ENCODE data around the gene TTC9B. TPM values are rescaled to one million over a fixed set of nuclear protein-coding genes. Genes with fewer than 3 reads are reported as not detected.
A peak's percentile ranks its signal among the peaks of the same experiment; 100 is the strongest.

Gene TTC9B
- total RNA-seq, 1 donor from 2014 or later, result not detected

DNA sequence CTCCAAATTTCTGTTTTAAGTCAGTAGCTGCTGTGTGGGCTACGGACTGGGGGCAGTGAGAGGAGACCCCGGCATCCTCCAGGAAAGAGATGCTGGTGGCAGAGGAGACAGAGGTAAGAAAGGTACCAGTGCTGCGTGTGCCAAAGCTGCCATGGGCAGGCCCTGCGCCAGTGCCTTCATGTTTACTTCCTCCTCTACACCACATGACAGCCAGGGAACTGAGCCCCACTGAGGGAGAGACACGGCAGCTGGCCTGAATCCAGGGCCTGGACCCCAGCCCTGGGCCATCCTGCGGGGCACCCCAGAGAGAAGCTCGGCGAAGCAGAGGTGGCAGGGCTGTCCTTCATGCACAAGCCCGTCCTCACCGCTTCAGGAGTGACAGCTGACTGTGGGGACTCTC is 31.0 kb upstream of the TTC9B start:
- DNase-seq (ENCODE audit: low read depth in 2 of 2), result no peak

DNA sequence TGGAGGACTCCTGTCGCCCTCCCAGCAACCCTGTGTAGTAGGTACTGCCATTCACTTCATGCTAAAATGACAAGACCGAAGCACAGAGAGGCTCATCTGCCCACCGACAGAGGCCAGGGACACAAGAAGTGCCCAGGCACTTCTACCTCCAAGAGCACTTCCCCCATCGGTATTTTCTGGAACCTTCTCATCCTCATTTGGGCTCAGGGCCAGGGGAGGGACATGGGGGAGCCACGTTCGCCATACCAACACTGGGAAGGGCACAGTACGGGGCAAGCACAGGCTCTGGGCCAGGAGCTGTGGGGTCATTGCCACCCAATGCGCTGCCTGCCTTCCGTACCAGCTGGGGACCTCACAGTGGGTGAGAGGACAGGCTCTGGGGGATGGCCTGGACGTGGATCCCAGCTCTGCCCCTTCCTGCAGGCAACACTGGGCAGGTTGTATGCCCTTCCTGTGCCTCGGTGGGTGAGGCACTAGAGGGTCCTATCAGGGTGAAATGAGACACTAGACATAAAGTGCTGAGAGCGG is 29.6 kb upstream of the TTC9B start:
- DNase-seq (ENCODE audit: low read depth in 2 of 2), result no peak

DNA sequence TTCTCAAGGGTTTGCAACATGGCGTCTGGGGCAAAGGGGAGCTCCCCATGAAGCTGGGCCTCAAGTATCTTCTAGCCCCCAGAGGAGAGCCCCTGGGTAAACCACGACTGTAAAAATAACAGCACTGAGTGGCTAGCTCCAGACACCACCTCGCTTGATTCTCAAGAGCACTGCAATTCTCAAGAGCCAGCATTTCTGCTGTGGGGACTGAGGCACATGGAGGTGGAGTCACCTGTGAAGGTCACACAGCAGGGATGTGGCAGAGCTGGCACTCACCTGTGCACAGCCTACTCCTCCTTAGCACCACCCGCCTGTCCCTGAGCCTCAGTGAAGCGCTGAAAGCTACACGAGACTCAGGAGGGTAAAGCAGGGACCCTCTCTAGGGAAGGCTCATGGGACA is 29.0 kb upstream of the TTC9B start:
- no peak for DNase-seq (ENCODE audit: low read depth in 2 of 2)

DNA sequence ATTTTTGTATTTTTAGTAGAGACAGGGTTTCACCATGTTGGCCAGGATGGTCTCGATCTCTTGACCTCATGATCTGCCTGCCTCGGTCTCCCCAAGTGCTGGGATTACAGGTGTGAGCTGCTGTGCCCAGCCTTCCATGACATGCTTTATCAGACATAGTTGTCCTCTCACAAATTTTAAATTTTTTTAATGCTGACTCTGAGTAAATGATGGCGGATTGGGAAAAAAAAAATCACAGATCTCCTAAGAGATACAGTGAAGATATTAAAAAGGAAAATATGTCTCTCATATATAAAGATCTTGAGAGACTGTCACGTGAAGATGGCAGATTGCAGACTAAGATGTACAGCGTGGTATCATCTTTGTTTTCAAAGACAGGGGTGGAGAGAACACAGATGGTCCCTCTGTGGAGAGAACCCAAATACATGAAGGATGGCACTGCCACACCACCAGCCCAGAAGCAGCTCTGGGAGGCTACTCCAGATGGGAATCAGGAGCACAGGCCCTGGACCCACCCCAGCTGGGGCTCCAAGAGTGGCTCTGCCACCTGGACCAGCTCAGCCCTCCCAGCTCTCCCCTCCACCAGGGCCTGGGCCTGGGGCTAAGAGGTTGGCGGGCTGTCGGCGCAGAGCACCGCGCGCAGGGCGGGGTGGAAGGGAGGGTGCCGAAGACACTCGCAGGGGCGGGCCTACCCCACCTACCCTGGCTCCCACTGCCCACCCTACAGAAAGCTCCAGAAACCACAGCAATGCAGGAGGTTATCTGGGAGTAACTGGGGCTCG is 28.3 kb upstream of the TTC9B start:
- no peak for DNase-seq (ENCODE audit: low read depth in 2 of 2)

DNA sequence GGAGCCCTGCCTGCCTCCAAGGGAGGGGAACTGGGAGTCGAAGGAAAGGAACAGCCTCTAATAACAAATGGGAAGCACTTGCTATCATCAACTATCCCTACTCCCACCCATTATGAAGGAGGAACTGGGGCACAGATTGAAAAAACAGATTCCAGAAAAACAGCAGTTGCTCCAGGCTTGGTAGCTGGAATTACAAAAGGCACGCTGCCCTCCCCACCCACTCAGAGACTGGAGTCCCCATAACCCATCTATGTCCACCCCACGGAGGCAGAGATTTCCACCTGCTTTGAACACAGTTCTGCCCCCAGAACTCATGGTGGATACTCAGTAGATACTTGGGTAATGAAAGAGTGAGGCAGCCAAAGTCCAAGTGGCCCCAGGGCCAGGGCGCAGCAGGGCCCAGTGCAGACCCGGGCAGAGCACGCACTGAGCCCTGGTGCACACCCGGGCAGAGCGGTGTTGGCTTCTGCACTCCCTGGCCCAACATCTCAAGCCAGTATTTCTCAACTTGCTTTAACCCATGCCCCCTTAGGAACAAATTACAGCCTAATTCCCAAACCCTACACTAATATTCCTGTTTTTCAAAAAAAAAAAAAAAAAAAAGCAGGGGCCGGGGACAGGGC is 27.4 kb upstream of the TTC9B start:
- DNase-seq (ENCODE audit: low read depth in 2 of 2), result no peak

DNA sequence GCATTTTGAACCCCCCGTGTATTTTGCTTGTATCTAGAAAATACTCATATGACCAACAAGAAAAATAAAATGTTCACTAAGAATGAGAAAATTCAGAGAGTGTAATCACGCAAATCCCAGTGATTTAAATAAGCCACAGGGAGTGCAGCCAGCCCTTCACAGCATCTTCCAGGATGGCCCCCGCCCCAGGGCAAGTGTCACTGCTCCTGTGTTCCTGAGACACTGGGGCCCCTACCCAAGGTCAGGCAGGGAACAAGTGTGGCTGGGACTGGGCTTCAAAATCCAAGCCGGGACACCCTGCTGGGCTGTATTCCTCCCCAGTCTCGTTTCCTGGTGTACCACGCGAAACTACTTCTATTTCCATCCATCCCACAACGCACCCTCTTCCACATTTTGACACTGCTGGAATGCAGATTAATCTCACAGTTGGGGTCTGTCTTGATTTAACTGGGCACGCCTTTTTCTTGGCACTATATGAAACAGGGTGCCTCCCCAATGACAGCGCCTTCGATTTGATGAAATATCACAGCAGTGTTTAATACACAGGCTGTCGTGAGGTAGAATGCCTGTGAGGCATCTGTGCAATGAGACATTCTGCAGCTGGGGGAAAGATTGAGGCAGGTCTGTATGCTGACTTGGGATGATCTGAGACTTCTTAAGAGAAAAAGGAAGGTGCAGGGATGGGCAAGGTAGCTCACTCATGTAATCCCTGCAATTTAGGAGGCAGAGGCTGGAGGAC is 26.6 kb upstream of the TTC9B start:
- no peak for DNase-seq (ENCODE audit: low read depth in 2 of 2)

DNA sequence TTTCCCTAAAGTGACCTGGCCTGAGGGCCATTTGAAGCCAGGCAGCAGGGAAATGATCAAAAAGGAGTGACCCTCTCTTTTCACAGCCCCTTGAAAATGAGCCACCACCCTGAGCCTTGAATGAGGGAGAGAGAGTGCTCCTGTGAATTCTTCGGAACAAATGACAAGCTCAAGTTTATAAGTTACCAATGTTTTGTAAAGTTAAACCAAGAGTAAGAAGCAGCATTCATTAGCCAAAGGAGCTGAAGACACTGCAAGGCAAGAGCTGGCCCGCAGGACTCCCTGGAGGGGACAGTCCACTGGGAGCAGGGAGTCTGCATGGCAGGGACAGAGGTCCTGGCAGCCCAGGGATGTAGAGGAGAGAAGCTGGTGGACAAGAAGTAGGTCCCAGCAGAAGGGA is 25.0 kb upstream of the TTC9B start:
- DNase-seq (ENCODE audit: low read depth in 2 of 2), result no peak

DNA sequence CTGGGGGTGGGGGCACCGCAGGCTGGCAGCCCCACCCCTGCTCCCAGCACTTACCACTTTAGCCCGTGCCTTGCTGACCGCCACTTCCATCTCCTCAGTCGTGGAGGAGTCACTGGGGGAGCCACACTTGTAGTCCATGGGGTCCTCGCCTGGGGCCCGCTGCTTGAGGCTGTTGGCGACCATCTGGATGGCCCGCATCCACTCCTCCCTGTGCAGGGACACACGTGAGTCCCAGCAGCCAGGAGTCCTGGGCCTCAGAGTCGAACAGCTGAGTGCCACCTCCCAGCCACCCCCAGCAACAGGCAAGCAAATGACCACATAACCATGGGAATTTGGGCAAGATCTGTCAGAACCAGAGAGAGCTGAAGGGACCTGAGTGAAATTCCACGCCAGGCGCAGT is 24.3 kb upstream of the TTC9B start:
- DNase-seq (ENCODE audit: low read depth in 2 of 2), result no peak

DNA sequence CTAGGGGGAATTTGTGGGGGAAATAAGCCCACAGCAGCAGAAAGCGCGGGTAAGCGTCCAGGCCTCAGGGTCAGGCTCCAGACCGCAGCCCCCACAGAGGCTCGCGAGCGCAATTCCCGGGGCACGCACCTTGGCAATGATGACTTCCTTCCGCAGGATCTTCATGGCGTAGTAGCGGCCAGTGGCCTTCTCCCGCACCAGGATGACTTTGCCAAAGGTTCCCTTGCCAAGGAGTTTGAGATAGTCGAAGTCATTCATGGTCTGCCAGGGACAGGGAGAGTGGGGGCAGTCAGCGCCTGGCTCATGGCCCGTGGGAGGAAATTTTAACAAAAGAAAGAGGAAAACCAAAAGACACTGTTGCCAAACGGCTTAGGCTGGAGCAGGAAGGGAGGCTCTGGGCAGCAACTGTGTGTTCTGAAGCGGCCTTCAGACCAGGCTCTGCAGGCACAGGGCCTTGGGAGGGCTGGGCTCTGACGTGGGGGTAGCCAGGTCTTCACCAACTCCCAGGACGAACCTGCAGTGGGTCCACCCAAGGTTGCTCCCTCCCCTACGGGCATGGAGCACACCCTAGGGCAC is 23.7 kb upstream of the TTC9B start:
- DNase-seq (ENCODE audit: low read depth in 2 of 2), result peak; percentile 89 to 91

DNA sequence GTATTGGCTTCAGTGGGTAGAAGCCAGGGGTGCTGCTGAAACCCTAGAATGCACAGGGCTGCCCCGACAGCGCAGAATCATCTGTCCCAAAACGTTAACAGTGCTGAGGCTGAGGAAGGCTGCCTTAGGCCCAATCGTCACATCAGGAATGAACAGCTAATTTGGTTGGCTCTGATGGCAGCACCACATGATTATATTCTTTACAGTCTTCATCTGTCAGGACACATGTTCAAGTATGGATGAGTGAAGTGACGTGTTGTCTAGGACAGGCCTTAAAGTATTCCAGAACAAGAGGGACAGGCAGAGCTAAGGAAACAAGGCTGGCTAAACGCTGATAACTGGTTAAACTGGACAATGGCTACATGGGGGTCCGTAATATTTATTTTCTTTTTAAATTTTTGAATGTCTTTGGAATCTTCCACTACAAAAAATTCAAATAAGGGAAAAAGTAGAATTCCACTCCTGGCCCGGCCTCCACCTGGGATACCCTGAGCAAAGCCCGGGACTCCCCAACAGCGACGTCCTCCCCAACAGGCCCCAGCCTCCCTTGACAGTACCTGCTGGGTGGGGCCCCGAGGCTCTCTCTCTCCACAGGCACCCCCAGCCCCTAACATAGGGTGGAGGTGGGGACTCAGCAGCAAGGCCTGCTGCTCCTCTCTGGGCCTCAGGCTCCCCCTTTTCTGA is 23.1 kb upstream of the TTC9B start:
- no peak for DNase-seq (ENCODE audit: low read depth in 2 of 2)

DNA sequence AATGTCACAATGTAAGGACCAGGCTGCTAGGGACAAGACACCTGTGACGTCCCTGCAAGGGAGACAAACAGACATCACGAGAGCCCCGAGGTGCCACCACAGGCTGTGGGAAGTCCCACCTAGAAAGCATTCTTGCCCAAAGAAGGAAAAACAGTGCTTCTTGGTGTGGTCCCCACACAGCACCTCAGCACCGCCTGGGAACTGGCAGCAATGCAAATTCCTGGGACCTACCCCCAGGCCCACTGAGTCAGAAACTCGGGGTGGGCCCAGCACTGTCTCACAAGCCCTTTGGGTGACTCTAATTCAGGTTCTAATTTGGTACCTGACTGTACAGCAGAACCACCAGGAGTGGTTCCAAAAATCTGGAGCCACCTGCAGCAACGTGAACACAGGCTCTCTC is 22.1 kb upstream of the TTC9B start:
- no peak for DNase-seq (ENCODE audit: low read depth in 2 of 2)

DNA sequence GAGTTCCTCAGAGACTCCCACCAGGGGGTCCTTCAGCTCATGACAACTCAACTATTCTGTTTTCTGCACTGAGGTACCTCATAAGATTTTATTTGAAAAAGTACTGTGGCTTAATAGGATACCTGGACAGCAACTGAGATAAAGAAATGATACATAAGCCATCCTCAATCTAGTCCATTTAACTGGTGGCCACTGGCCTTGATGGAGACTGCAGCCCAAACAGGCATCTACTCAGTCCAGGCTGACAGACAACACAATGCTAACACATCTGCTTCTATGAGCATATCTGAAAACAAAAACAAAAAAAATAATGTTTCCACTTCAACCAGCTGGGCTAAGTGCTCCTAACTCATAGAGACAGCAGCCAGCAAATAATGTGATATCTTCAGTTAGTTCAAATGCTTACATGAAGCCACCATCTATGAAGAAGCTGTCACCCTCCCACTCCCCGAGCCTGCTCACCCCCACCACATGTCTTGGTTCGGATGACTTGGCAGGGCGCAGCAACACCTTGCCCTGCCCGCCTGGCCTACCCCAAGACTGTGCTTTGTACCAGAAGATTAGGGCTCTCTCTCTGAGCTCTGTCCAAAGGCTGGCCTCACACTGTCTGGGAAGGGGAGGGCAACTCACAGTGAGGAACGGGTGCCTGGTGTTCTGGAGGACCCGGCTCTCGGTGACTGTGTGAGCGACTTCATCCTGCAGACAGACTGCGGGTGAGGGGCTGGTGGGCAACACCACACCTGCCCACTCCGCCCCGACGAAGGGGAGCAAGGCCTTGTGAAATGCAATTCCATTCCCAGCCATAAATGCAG is 21.4 kb upstream of the TTC9B start:
- no peak for DNase-seq (ENCODE audit: low read depth in 2 of 2)

DNA sequence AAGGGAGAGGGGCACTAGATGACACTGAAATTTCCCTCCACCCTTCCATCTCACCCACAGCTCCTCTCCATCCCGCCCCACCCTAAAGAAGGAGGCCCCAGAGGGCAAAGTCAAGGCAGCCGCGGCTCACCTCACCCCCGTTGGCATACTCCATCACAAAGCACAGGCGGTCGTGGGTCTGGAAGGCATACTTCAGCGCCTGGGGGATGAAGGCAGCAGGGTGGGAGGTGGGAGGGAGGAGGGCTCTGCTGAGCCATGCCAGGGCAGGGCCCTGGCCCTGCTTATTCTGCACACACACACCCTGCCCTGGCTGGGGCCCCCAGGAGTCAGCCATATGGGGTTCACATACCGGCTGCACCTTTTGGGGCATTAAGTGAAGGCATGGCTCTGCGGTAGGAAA is 20.6 kb upstream of the TTC9B start:
- DNase-seq (ENCODE audit: low read depth in 2 of 2), result no peak

DNA sequence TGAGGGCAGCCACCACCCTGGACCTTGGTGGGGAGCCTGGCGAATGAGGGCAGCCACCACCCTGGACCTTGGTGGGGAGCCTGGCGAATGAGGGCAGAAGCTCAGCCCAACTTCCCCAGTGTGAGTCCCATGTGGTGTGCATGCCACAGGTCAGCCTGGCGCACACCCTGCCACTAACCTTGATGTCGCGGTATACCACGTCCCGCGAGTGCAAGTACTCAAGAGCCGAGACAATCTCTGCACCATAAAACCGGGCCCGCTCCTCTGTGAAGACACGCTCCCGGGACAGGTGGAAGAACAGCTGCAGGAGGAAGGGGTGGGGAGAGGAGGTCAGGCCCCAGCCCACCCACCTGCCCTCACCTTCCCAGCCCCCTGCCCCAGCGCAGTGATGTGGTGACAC is 19.6 kb upstream of the TTC9B start:
- no peak for DNase-seq (ENCODE audit: low read depth in 2 of 2)

DNA sequence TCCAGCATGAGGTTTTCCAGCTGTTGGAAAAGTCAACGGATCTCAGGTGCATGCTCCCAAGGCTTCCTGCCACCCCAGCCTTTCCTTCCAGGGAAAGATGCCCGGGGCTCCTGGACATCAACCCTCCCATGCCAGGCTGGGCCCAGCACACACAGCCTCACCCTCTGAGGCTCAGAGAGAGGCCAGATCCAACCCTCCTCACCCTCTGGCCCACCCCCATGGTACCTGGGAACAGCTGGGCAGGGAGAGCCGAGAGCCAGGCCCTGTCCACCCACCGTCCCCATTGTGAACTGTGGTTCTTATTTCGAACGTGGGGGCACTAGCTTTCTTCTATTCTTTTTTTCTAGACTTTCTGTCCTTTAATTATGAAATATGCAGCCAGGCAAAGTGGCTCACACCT is 18.2 kb upstream of the TTC9B start:
- no peak for DNase-seq (ENCODE audit: low read depth in 2 of 2)

DNA sequence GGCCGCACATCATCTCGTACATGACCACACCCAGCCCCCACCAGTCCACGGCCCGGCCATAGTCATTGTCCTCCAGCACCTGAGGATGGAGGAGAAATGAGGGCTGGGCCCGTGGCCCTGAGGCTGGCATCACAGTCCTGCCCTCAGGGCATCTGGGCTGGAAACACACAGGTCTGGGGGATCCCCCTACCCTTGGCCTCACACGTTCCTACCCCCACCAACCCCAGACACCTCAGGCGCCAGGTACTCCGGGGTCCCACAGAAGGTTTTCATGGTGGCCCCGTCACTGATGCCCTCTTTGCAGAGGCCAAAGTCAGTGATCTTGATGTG is 17.8 kb upstream of the TTC9B start:
- DNase-seq (ENCODE audit: low read depth in 2 of 2), result no peak

DNA sequence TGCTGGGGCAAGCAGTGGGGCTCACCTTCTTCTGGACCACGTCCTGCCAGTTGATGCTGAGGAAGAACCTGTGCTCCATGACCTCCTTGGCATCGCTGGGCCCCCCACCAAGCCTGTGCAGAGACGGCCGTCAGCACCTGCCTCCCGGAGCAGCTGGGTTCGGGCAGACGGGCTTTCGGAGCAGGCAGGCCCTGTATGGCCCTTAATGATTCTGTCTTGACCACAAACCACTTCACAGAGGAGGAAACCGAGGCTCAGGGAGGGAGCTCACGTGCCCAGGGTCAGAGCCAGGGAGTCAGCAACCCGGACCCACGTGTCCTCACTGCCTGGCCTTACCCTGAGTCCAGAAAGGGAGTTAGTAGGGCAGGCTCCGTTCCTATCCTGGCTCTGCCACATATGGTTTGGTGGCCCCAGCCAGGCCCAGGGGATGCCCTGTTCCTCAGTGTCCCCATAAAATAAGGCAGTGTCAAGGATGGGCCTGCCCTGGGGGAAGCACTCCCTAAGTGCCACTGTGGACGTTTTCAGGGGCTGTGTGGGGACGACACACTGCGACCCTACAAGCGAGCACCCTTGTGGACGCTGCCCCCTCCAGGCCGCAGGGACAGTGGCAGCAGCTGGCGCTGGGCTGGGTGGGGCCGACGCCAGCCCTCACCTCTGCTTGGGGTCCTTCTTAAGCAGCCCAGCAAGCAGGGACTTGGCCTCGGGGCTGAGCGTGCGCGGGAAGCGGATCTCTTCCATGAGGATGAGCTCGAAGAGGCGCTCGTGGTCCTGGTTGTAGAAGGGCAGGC is 17.2 kb upstream of the TTC9B start:
- no peak for DNase-seq (ENCODE audit: low read depth in 2 of 2)

DNA sequence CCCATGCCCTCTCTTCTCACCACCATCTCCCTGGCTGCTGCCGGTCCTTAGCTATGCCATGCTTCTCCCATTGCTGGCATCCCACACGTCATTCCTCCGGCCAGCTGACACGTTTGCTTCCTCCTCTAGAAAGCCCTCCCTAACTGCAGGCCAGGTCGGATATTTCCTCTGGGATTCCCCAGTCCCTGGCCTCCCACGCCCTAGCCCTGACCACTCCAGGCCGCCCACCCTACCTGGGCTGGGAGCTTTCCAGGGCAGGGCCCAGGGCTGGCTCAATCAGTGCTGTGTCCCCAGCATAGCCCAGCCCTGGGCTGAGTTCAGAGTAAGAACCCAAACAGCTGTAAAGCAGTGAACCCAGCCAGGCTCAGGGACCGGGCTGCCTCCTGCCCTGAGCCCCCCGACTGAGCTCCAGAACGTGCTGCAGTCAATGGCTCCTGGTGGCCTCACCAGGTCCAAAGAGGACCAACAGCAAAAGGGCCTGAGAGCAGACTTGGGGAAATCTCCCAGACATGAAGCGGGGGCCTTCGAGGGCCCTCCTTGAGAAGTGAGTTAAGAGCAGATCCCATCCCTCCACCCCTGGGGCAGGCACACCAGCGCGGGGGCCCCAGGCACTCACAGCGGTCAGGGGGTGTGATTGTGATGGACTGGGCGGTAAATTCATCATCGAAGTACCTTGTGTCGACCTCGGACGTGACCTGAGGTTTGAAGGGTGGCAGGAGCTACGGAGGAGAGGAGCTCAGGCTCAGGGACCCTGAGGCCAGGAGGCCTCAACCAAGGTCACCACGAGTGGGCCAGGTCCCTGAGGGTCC is 16.4 kb upstream of the TTC9B start:
- peak; percentile 46 to 65 for DNase-seq (ENCODE audit: low read depth in 2 of 2)

DNA sequence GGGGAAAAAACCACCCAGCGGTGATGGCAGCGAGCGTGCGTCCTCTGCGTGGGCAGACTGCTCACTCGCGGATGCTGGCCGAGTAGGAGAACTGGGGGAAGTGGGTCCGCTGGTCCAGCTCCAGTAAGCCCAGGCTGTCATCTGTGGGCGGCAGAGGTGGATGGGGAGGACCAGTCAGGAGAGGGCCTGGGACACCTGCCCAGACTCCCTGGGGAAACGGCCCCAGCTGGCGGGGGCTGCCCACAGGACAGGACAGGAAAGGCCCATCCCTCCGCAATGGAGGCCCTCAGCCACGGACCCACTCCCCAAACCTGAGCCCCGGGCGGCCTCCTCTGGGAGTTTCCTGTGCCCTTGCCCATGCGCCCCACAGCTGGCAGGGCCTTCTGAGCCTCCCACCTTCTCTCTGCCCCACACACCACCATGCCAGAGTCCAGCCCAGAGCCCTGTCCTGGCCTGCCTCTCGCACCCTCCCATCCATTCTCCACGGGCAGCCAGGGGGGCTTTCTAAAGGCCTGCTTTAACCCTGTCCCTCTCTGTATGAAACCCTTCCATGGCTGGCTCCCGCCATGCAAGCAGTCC is 15.7 kb upstream of the TTC9B start:
- no peak for DNase-seq (ENCODE audit: low read depth in 2 of 2)

Measured in dermis microvascular lymphatic vessel endothelial cell (primary cell).